Femur (tissue), 1 donor: ENCODE measurements around the gene VMAC.

Experiments
- DNase-seq: peaks from one replicate; pipeline ENCODE4 v3.0.0-alpha.2; 2017

Gene VMAC

DNA sequence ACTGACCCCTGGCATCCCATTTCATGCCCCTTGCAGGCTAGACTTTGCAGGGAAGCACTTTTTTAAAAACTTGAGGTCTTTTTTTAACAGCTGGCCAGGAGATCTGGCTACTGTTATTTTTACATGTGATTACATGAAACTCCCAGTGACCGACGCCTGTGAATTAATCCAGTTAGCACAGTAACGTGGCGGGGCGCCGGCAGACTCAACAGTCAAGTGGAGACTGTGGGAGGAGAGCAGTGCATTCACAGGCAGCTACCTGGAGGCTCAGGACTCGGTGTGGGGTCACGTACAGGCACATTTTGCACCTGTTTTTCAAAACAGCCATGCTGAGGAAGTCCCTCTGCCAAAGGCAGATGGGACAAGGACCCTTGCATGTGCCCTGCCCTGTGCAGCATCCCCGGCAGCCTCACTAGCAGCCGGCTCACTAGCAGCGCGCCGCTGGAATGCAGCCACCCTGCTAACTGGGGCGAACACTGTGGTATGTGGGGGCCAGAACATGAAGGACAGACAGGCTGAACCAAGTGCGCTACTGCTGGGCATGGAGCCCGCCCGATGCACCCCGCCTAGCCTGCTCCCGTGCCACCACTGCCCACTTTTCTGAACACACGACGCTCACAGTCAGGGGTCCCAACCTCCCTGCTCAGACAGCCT is 28.1 kb downstream of the VMAC start:
- no peak for DNase-seq

DNA sequence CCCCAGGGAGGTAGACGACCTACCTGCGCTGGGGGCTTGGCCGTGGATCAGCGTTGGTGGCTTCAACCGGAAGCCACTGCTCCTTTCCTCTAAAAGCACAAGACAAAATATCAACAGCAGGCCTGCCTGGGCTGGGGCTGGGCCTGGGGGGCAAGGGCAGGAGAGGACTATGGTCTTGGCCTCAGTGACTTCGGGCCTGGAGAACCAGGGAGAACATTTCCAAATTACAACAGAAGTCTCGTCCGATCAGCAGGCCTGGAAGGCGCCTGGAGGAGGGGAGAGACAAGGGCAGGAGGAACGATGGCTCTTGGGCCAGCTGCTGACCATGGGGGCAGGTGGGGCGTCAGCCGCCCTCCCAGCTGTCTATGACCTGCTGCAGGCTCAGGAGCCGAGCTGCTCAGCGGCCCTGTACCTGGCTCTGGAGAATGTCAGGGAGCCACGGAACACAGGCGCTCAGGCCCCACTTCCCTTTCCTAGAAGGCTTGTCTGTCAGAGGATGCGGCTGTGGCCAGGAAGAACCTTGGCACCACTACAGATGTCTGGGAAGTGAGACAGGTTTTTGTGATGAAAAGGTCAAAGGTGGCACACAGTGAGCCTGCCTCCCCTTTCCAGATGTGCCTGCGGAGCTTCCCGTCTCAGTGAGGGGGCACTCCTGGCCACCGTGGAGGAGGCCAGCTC is 28.9 kb downstream of the VMAC start:
- no peak for DNase-seq

DNA sequence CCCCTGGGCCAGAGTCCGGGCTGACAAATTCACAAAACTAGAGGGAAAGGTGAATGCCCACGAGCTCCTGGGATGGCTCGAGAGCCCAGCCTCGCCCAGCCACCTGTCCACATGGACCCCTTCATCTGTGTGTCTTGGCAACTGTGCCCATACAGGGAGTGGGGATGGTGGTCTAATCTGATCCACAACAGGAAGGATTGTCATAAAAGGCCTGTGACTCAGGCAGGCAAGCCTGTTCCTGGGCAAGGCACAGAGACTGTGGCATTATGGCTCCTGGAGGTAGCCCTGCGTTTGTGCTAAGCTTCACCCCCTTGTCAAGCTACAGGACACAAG is 29.4 kb downstream of the VMAC start:
- no peak for DNase-seq

DNA sequence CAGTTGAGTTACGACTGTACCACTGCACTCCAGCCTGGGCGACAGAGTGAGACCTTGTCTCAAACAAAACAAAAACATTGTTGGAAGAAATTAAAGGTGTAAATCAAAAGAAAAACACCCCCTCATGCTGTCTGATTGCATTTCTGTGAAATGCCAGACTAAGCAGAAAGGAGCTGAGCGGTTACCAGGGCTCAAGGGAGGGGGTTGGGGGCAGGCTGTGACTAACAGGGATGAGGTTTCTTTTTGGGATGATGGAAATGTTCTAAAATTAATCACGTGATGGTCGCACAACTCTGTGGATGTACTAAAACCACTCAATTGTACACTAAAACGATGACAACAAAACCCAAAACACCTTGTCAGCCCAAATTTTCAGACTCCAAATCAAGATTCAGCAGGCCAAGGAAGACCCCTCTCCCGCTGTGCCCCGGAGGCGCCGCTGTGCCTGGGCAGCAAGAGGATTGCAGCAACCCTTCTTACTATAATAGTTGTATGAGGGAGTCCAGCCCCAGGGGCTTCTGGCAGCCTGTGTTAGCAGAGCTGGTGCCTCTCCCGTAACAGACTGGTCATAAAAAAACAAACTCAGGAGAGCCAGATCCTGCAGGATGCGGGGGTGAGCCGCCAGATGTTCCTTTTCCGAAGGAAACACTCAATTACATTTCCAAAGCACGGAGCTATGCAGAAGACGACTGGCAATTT is 30.3 kb downstream of the VMAC start:
- DNase-seq: peak; percentile 77

DNA sequence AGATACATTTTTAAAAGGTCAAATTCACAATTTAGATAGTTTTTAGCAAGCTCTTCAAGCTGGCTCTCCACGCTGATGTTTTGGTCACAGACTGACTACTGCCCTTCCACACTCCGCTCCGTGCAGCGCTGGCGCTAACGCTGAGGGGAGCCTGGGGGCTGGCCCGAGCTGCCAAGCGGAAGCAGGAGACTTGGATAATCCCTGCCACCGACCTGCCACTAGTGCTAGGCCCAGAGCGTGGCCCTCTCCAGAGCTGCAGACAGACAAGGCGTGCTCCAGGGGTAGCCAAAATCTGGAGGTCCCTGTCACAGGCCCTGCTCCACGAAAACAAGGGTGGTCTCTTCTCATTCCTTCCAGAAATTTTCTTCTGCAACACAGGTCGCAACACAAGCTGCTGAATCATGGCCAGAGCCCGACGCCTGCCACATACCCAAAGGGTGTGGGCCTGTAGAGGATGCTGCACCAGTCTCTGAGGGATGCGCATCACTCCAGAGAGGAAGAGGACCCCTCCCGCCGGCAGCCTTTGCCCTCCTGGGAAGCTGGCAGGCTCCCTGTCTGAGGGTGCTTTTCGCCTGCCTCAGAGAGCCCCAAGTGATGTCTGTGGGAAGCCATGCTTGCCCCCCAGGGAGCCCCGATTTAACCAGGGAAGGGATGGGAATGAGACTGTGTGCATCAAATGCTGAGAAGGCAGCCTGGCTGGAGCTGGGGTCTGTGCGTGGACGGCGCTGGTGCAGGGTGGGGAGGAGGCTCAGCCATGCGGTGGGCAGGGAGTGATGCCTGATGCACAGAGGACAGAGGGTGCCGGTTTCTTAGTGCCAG is 31.0 kb downstream of the VMAC start:
- no peak for DNase-seq

DNA sequence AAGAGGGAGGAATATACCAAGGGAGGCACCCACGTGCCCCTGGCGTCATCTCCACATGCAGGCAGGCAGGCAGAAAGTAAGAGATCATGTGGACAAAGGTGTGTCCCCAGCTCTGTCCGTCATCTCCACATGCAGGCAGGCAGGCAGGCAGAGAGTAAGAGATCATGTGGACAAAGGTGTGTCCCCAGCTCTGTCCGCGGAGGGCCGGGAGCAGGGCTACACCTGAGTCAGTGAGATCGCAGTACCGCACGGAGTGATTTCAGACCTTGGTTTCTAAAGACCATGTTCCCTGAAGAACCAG is 31.6 kb downstream of the VMAC start:
- DNase-seq: no peak

DNA sequence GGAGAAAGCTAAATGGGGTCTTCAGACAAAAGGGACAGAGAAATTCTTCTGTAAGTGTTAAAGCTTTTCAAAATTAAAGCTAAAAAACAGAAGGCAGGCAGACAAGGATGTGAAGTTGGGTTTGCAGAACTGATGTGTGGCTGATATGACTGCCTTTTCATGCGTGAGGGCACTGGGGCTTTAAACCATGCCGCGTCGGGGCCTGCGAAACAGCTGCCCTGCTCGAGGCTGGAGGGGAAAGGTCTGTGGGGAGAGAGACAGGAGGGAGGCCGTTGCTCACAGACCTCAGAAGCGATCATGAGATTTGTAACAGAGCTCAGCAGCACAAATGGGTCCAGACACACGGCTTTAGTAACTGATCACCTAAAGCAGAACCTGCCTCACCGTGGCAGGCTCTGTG is 32.9 kb downstream of the VMAC start:
- DNase-seq: no peak

DNA sequence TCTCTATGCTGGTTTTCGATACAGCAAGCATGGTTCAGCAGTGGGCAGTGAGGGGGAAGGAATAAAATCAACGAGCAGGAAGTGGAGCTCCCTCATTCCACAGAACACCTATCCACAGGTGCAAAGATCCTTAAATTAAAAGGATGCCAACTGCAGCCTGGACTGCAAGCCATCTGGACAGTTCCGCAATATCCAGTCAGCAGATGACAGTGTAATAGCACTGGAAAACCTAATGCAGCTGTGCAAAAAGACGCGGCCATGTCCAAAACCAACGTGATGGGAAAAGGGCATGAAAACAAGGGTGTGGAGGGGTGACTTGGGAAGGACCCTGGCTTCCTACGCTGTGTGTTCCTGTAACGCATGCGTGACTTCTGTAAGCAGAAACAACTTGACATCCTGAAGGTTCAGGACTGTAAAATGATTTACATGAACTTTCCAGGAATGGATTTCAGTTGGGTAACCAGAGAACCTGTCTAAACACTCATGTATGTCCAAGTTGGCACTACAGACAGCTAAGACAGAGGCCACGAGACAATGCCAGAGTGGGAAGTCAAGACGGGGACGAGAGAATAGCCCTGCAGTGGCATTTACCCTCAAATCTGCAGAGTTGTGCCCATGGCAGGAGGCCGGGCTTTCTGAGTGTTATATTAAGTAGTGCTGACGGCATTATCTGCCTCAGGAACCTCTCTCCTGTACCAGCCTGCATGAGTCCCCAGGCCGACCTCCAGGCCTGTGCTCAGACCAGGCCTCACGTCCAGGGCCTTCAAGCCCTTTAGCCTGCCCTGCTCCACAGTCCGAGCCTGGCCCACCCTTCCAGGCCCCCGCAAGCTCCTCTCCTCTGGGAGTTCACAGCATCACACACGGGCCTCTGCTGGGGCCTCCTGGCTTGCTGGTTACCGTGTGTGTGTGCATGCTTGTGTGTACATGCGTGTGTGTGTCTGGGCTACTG is 35.9 kb downstream of the VMAC start:
- no peak for DNase-seq

DNA sequence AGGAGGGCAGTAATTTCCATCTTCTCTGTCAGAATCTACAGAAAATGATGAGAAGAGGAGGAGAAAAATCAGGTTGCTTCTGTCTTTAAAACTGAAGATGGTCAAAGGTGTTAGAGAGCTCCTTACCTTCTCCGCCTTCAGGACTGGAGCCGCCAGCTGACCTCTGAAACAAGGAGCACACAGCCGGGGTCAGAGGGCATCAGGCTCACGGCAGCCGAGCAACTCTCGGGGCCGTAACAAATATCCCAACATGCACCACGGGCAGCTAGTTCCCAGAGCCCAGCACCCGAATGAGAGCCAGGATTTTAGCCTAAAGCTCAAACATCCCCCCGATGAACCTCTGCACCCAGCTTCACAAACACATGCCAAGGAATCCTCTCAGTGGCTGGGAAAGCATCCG is 37.0 kb downstream of the VMAC start:
- DNase-seq: no peak

DNA sequence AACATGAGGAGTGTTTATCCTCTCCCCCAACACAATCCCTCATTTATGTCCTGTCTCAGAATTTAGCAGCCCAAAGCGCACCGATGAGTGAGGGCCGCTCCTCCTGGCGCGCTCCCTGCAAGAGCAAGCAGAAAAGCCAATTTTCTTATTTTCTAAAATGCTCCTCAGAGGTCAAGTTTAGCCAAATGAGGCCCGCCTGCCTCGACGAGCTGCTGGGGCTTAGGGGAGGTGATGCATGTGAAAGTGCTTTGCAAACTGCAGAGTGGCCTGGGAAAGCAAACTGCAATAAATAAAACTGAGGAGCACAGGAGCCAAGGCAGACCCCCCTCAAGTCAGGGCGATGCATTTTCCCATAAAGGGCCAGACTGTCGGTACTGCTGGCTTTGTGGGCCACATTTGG is 38.4 kb downstream of the VMAC start:
- peak; percentile 65 for DNase-seq

DNA sequence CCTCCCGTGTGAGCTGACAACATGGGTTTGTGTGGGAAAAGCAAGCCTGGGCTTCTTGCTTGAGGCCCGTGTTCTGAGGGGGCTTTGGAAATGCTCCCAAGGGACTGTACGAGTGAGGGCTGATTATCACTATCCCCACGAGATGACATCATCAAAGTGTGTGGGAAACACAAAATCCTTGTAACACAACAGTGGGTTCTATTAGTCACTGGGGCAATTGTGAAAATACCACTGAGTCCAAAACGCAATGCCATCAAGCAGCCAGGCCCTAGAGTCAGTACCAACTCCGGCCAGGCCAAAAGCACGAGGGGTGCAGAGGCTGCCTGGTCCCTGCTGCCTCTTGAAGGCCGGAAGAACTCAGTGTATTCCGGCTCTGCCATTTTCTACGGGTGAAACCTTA is 39.0 kb downstream of the VMAC start:
- DNase-seq: no peak

DNA sequence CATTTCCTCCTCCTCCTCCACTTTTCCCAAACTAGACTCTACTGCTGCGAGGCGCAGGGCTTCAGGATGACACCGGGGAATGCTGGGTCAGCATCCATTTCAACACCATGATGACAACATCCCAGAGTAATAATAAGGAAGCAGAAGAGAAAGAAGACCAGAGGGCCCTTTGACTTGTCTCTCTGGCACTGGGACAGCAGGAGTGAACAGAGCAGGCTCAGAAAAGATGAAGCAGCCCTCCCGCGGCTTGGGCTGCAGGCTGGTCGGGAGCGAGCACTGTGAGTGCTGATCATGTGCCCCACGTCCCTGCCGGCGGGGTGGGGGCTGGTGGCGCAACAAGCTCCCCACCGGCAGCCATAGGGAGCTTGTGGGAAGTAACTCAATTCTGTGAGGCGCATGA is 42.8 kb downstream of the VMAC start:
- peak; percentile 51 for DNase-seq

DNA sequence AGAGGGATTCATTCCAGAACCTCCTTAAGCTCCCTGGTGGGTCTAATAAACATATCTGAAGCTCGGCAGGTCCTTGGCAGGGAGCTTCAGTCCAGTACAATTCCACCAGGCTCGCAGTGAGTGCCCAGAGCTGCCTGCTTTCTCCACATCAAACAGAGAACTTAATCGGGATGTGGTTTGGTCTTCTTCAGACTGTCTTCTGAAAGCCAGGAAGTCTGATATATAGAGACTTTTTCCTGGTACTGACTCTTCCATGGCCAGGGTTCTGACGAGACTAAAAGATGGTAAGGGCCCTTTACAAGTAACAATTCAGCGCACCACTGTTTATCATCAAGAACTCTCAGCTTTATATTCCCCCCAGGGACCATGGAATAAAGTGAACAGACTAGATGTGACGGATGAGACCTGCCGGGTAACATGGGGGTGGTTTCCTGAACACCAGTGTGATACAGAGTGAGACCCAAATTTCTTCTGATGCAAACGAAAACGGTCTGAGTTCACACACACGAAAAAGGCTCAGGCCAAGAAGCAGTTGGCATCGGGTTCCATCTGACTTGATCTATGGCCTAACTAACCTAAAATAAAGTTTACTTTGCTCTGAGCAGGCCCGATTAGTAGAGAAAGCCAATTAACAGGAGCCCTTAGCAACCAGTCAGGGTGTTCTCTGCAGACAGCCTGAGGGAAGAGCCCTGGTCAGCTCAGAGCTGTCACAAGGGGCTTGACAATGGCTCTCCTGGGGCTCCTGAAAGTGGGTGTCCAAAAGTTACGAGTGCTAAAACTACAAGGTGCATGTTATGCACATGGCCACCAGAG is 44.3 kb downstream of the VMAC start:
- DNase-seq: no peak

DNA sequence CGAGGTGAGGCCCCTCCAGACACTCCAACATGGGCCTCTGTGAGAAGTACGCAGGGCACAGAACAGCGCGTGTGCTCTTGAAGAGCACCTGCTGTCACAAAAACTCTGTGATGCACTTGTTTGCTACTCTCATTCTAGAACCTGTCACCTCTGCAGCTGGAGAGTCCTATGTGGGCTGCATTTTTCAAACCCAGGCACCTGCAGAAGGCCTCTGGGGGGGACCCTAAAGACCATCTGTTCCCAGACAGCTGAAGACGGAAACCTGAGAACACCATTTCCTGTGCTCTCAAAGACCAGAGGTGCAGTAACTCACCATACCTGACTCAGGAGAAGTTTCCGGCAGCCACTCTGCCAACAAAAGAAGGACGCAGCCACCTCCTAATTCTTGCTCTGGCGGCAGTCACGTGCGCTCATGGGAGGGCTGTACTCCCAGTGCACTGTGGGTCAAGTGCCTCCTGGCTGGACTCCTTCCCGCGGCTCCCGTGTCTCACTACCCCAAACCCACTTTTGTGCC is 45.2 kb downstream of the VMAC start:
- DNase-seq: no peak

DNA sequence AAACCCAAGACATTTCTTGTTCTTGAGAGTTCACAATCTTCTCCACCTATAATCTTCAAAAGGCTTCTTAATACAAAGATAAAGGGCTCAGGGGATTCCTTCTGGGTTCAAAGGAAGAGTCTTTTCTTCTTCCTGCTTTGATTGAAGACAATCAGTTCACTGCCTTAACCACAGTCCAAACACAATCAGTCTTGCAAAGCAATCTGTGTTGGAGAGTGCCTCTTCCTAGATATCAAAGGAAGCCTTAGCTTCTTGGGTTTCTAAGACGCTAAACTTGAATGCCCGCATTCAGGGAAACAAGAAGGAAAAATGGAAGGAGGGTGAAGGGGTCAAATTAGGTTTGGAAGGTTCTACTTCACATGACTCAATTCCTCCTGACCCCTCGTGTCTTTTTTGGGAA is 46.1 kb downstream of the VMAC start:
- no peak for DNase-seq

DNA sequence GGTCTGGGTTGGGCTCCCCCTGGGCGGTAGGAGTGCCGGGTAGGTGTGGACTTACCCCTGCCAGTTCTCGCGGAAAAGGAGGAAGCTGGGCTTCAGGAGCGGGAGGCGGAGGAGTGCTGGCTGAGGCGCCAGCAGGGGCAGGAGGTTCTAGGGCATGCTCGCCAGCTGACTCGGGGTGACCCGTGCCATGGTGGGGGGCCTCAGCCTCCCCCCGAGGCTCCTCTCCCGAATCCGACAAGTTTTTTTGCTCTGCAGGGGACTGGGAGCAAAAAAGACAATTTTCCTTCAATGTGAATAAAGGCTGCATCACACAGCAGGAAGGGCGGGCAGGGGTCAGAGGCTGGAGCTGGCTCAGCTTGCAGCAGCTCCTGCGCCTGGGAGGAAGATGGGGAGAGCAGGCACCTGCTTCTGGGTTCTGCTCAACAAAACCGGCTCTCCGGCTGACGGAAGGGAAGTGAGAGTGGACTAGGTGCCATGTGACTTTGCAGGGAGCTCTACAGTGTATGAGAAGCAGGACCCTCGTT is 46.7 kb downstream of the VMAC start:
- DNase-seq: no peak

DNA sequence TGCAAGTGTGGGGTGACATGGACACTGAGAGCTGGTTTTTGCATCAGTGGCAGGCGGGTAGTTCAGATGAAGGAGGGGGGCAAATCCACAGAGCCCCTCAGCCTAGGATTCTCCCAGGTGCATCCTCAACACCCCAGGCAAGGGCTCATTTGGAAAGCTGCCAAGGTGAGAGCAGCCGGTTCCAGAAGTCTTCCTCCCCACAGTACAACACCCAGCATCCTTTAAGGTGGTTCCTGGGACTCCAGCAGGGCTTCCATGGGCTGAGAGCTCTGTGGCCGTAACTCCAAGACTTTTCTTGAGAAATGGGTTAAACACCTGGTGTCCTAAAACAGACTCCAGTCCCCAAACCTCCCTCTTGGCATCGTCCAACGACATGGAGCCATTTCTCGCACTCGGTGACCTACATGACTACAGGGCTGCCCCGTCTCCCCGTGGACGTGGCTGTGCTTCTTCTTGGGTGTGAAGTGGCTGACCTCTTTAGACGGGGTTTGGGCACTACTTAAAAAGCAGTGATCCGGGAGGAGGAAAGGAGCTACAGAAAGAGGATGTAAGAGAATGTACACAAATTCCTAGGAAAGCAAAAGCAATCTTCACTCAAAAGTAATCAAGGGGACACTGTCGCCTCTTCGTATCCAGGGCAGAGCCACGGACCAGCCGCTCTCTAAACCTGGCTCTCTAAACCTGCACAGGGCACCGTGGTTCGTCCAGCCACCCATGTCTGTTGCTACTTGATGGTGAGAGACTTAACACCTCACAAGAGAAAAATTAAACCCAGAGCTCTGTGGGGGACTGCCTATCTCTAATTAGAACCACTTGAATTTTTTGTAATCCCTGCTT is 47.7 kb downstream of the VMAC start:
- DNase-seq: no peak

DNA sequence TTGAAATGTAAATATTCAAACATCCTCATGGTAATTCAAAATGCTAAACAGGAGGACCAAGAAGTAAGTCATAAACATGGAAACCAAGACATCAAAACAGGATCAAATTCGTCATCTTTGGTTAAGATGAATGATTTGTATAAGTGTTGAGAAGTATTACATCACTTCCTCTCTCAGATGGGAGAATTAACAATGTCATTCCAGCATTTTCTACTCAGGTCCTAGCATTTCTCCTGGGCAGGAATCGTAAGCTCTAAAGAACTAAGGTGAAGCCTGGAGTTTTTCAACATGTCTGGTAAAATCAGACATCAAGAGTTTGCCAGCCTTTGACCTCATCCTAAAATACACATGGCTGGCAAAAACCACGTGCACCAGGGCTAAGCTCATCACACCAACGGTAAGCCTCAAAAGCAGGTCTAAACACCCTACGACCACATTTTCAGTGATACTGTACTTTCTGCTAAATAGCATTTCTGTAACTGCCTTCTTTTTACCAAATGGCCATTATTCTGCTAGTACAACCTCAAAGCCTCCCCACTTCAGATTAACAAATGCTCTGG is 48.4 kb downstream of the VMAC start:
- DNase-seq: no peak

DNA sequence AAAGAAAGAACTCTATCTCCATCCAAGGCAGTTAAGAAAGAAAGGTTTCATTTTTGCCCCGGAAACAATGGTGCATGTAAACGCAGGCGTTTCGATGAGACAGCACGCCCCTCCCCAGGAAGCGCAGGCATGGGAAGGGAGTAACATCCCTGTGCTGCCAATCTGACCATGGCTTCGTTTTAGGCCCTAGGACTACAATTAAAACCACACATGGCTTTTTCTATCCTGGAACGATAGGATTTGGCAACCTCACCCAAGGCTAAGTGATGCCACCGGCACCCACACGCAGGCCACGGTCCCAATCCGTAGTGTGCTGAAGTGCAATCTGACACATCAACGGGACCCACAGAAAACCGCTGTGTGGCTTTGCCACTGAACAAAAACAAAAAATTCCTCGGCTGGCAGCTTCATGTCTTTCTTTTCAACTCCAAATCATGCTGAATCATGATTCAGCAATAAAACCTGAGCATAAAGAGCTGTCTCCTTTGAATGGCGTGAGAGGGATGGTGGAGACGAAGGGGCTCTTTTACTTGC is 49.1 kb downstream of the VMAC start:
- DNase-seq: no peak

DNA sequence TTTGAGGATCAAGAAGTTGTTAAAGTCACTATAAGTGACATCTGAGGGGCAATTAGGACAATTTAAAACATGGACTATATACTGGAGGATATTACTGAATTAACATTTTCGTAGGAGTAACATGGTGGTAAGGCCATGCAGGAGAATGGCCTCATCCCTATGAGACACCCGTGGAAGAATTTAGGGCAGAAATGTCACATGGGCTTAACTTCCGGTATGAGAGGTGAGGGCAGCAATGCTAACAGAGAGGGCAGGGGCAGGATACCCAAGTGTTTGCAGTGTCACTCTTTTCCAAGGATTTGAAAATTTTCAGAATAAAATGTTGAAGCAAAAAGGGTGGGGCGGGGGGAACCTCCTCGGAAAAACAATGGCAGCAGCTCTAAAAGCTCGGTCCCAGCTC is 49.6 kb downstream of the VMAC start:
- no peak for DNase-seq
